ENCODE results near the gene ADGRV1.

DNA sequence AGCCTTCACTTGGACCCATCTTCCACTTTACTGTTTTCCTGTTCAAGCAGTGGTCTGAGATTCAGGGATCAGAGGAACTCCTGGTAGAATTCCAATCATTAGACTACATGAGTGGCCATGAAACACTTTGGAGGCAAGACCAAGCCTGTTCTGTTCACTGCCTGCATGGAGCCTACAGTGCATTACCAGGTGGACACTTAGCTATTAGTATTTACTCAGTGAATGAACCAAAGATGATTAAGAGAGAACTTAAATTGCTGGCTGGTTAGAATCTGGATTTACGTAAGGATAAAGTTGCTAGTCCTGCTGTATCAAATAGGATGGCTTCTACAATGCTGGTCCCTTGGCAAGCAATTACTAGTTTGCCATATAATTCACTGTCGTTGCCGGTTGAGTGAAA lies 579.0 kb downstream of the ADGRV1 start:
- TF ChIP-seq POLR2A (IDR thresholded peaks at IDR 0.05) (no peak), CTCF (IDR thresholded peaks at IDR 0.05) (no peak)
